RWPE1 (cell line): ENCODE data around the gene CORO2A.
"Not testable (repeated sequence)": the region's sequence is repeated elsewhere in the genome, so short reads cannot be mapped to it uniquely, and the experiment has no call there.

Experiments used
- CTCF ChIA-PET: fragments of 350-600 bp; sonication (Branson Sonifier 250); formaldehyde crosslinking; extraction: SDS; loops from one replicate; lab custom pipeline; 2021; lab: Yijun Ruan, JAX
- POLR2A ChIA-PET: fragments of 400-600 bp; formaldehyde crosslinking; extraction: SDS; loops from one replicate; lab custom pipeline; 2020; ENCODE audit warnings: antibody characterized with exemption; ENCODE audit not compliant: low non-redundant PET; lab: Yijun Ruan, JAX
- DNase-seq: peaks from one replicate; pipeline ENCODE4 v3.0.0; 2012; ENCODE audit warnings: low spot score
- H3K27ac ChIP-seq: fragments of 450-650 bp; 2 replicates; pipeline ENCODE4 v1.5.1; 2017
- TF ChIP-seq, protein P1 (sequence below): fragments of 450-650 bp; conservative IDR thresholded peaks from 2 replicates; pipeline ENCODE4 v1.5.1; 2017; ENCODE audit warnings: low read depth, mild to moderate bottlenecking

Gene CORO2A

DNA sequence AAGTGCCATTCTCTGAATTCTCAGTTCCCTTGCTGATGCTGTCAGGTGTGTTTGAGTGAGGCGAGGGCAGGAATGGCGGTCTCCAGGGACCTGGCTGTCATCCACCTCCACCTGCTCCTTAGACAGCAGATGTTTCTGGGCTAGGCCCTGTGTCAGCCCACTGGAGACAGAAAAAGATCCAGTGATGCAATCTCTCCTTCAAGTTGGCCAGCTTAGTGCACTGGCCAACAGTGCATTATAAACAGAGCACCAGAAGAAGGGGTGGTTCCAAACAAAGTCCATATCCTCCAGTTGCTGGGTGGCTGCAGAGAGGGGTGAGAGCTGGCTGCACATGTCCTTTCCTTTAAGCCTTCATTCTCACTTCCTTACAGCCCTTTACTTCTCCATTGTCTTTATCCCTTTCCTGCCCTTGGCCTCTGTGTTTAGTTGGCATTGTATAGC is 109.4 kb downstream of the CORO2A start:
- POLR2A ChIA-PET: no interaction called here
- TF ChIP-seq, protein P1, sequence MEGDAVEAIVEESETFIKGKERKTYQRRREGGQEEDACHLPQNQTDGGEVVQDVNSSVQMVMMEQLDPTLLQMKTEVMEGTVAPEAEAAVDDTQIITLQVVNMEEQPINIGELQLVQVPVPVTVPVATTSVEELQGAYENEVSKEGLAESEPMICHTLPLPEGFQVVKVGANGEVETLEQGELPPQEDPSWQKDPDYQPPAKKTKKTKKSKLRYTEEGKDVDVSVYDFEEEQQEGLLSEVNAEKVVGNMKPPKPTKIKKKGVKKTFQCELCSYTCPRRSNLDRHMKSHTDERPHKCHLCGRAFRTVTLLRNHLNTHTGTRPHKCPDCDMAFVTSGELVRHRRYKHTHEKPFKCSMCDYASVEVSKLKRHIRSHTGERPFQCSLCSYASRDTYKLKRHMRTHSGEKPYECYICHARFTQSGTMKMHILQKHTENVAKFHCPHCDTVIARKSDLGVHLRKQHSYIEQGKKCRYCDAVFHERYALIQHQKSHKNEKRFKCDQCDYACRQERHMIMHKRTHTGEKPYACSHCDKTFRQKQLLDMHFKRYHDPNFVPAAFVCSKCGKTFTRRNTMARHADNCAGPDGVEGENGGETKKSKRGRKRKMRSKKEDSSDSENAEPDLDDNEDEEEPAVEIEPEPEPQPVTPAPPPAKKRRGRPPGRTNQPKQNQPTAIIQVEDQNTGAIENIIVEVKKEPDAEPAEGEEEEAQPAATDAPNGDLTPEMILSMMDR: no peak
- CTCF ChIA-PET: interaction anchor here (0.9 to 3.1 kb wide), 2 partner anchors 9 to 122 kb away, joined by 3 to 16 read pairs; no protein-coding TSS in a partner anchor
- DNase-seq: no peak
- peak overlapping the region; percentile 18; the same call in 1 of the 2 replicates for H3K27ac ChIP-seq

DNA sequence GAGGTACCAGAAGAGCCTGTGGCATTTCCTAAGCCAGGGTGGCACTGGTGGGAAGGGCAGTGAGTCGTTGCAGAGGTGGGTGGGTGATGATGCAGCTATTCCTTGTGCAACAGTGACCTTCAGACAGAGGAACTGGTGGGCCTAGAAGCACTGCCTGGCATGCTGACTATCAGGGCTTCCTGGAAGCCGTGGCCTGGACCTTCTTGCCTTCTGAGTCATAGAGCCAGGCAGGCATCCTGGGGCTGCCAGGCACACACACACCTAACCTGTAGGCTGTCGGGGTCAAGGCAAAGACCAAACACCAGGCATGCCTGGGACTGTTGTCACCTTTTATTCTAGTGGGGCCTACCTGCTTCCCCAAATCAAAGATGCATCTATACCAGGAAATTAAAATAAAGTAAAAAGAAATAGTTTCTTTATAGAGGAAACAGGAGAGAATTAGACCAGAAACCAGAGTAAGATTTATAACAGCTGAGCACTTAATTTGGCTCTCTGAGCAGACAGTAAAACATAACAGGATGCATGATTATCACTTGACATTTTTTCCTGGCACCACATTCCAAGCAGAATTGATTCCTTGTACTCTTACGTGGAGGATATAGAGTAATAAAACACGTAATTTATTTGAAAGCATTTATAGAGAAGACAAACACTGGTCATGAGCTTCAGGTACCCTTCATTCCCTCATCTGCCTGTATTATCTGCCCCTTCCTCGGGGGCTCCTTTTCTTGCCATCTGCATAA is 110.8 kb downstream of the CORO2A start:
- POLR2A ChIA-PET: no interaction called here
- TF ChIP-seq, protein P1: no peak
- peak; percentile 85 for DNase-seq
- H3K27ac ChIP-seq: peak overlapping the region; percentile 68
- CTCF ChIA-PET: interaction anchor here (1.0 to 1.9 kb wide), 3 partner anchors 11 to 158 kb away, joined by 3 to 6 read pairs (median 3); no protein-coding TSS in a partner anchor

DNA sequence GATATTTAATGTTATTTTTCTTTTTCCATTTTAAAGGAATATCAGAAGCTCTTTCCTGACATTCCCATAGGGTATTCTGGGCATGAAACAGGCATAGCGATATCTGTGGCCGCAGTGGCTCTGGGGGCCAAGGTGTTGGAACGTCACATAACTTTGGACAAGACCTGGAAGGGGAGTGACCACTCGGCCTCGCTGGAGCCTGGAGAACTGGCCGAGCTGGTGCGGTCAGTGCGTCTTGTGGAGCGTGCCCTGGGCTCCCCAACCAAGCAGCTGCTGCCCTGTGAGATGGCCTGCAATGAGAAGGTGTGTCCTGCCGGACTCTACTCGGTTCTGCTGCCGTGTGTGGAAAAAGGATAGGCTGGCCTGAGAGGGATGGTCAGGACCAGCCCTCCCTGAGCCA is 111.7 kb downstream of the CORO2A start:
- peak overlapping the region; percentile 68 for H3K27ac ChIP-seq
- TF ChIP-seq, protein P1: no peak
- POLR2A ChIA-PET: no interaction called here
- DNase-seq: no peak
- CTCF ChIA-PET: interaction anchor here (1.9 kb wide), 1 partner anchor 157 kb away, joined by 6 read pairs; no protein-coding TSS in a partner anchor

DNA sequence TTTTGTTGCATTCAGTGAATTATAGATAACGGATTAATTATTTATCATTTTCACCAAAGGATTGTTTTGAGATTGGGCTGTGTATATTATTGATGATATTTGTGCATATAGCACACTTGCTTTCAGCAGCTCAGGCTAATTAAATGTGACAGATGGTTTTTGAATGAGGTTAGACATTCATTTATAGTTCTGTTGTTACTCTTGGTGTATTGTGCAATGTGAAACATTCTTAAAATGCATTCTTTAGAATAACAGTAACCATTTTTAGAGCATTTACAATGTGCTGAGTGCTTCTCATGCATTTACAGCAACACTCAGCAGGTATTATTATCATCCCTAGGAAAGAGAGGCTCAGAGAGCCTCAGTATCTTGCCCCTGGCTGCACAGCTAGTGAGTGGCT is 112.1 kb downstream of the CORO2A start:
- no peak overlapping the region for H3K27ac ChIP-seq
- POLR2A ChIA-PET: no interaction called here
- TF ChIP-seq, protein P1: no peak
- CTCF ChIA-PET: interaction anchor here (0.5 to 1.9 kb wide), 2 partner anchors 98 to 156 kb away, joined by 3 to 6 read pairs; no protein-coding TSS in a partner anchor
- no peak for DNase-seq

DNA sequence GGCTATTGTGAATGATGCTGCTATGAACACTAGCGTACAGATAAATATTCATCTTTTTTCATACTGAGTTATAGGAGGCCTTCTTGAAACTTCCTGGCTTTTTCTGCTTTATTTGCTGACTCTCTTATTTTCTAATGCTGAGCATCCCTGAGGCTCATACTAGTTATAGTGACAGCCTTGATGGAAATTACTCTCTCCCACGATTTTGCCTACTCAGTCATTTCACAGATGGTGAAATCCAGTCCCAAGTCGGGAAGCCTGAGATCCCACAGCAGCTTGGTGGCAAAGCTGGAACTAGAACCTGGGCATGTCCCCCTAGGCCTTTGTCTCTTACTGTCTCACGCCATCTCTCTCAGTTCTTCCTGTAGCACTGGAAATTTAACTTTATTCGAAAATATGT is 113.5 kb downstream of the CORO2A start:
- ChIA-PET POLR2A (no interaction called here), CTCF (interaction anchor here (0.6 to 0.7 kb wide), 2 partner anchors 179 to 185 kb away, joined by 4 to 5 read pairs; no protein-coding TSS in a partner anchor)
- H3K27ac ChIP-seq: no peak overlapping the region
- no peak for DNase-seq
- TF ChIP-seq, protein P1: no peak

DNA sequence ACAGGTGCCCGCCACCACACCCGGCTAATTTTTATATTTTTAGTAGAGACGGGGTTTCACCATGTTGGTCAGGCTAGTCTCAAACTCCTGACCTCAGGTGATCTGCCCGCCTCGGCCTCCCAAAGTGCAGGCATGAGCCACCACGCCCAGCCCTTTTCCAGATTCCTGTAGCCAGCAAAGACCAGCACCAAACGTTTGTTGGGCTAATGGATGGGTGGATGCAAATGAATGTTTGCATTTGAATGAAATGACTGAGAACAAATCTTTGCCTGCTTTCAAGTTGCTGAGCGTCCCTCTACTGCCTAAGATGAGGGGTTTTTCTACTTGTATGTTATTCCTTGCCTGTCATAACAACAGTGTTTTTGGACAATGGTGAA is 115.9 kb downstream of the CORO2A start:
- DNase-seq, POLR2A ChIA-PET: not testable (repeated sequence)
- CTCF ChIA-PET: interaction anchor here (0.6 to 1.2 kb wide), 3 partner anchors 129 to 153 kb away, joined by 3 to 11 read pairs (median 3); no protein-coding TSS in a partner anchor
- peak overlapping the region; percentile 20 for H3K27ac ChIP-seq
